Ovary (tissue), 3 donors: ENCODE data around the gene TMA7.

Source experiments
- CTCF ChIP-seq, 3 donors: fragments of 450-650 bp in 2 of 3; fragments of 200-600 bp in 1 of 3; IDR thresholded peaks; one replicate each; pipeline versions ENCODE4 v1.5.1 to v1.8.0; 2016 to 2022; ENCODE audit warnings: antibody characterized with exemption in 3 of 3, mild to moderate bottlenecking in 1 of 3
- POLR2A ChIP-seq: fragments of 450-650 bp; IDR thresholded peaks from one replicate; pipeline ENCODE4 v1.6.1; 2017; ENCODE audit warnings: antibody characterized with exemption, mild to moderate bottlenecking, moderate library complexity
- donor health status: DM: no; HTN: no; CAD: no.

- no peak for TF ChIP-seq CTCF (IDR thresholded peaks at IDR 0.05)
- no peak for TF ChIP-seq POLR2A
These were observed 11.9 kb upstream of the TMA7 start for GRCh38 chr3:48428088-48428571.
